Skeletal muscle cell (primary cell): ENCODE data around the gene MED13.

Source experiments
- DNase-seq: peaks from one replicate; pipeline ENCODE4 v3.0.0-alpha.2; 2010; ENCODE audit warnings: low read depth
- H3K4me3 ChIP-seq: 2 replicates; pipeline ENCODE4 v1.5.1; 2011; ENCODE audit warnings: low read depth, mild to moderate bottlenecking, control low read depth, low read length, moderate library complexity

The MED13 gene

GRCh38 chr17:62064791-62065563 lies at the start of gene MED13:
Gene MED13, minus strand, starts transcription at chr17:62065278. Its CDS starts 73 bp downstream, at chr17:62065205.
- no peak for DNase-seq
- H3K4me3 ChIP-seq, result peak within 1 kb of the TSS; percentile 94

GRCh38 chr17:62112229-62112628 lies 47.2 kb upstream of the MED13 start:
- no peak overlapping the region for H3K4me3 ChIP-seq
- no peak for DNase-seq

- no peak for DNase-seq
- H3K4me3 ChIP-seq, result no peak overlapping the region
Observed at GRCh38 chr17:62111562-62112171, 46.6 kb upstream of the MED13 start.

GRCh38 chr17:62110923-62111484 lies 45.9 kb upstream of the MED13 start:
- H3K4me3 ChIP-seq, result no peak overlapping the region
- no peak for DNase-seq

- no peak for DNase-seq
- H3K4me3 ChIP-seq, result no peak overlapping the region
Observed at GRCh38 chr17:62109924-62110323, 44.8 kb upstream of the MED13 start.

- no peak overlapping the region for H3K4me3 ChIP-seq
- DNase-seq, result no peak
Observed at GRCh38 chr17:62109378-62109902, 44.4 kb upstream of the MED13 start.

- no peak for DNase-seq
- no peak overlapping the region for H3K4me3 ChIP-seq
Observed at GRCh38 chr17:62105861-62106260, 40.8 kb upstream of the MED13 start.

GRCh38 chr17:62105357-62105756 lies 40.3 kb upstream of the MED13 start:
- H3K4me3 ChIP-seq, result no peak overlapping the region
- no peak for DNase-seq

GRCh38 chr17:62101515-62101914 lies 36.4 kb upstream of the MED13 start:
- H3K4me3 ChIP-seq, result no peak overlapping the region
- no peak for DNase-seq

GRCh38 chr17:62101090-62101489 lies 36.0 kb upstream of the MED13 start:
- no peak for DNase-seq
- no peak overlapping the region for H3K4me3 ChIP-seq

GRCh38 chr17:62100055-62100454 lies 35.0 kb upstream of the MED13 start:
- no peak for DNase-seq
- H3K4me3 ChIP-seq, result no peak overlapping the region

GRCh38 chr17:62099532-62099931 lies 34.5 kb upstream of the MED13 start:
- DNase-seq, result no peak
- H3K4me3 ChIP-seq, result no peak overlapping the region

GRCh38 chr17:62098623-62099231 lies 33.6 kb upstream of the MED13 start:
- H3K4me3 ChIP-seq, result no peak overlapping the region
- DNase-seq, result no peak

- no peak for DNase-seq
- no peak overlapping the region for H3K4me3 ChIP-seq
Observed at GRCh38 chr17:62096401-62096670, 31.3 kb upstream of the MED13 start.

- DNase-seq, result no peak
- no peak overlapping the region for H3K4me3 ChIP-seq
Observed at GRCh38 chr17:62094175-62094574, 29.1 kb upstream of the MED13 start.

- peak; percentile 74 for DNase-seq
- no peak overlapping the region for H3K4me3 ChIP-seq
Observed at GRCh38 chr17:62093188-62094155, 28.4 kb upstream of the MED13 start.

- no peak for DNase-seq
Observed at GRCh38 chr17:62092784-62093183, 27.7 kb upstream of the MED13 start.

GRCh38 chr17:62091804-62092203 lies 26.7 kb upstream of the MED13 start:
- no peak for DNase-seq
- no peak overlapping the region for H3K4me3 ChIP-seq

More at GRCh38 chr17:62092784-62093183, 27.7 kb upstream of the MED13 start:
- no peak overlapping the region for H3K4me3 ChIP-seq

- no peak overlapping the region for H3K4me3 ChIP-seq
- DNase-seq, result no peak
Observed at GRCh38 chr17:62090868-62091267, 25.8 kb upstream of the MED13 start.
